GM12878 (cell line): ENCODE results near the gene ABHD3.

Experiments used
- CREB1 ChIP-seq: IDR thresholded peaks from 2 replicates; pipeline ENCODE4 v1.6.1; 2012; ENCODE audit warnings: low read depth, mild to moderate bottlenecking, inconsistent platforms
- CTCF ChIP-seq, 3 experiments: IDR thresholded peaks in 2 of 3; conservative IDR thresholded peaks in 1 of 3; 2 replicates each; pipeline ENCODE4 v1.5.1; 2011; ENCODE audit warnings: low read depth in 3 of 3, low read length in 3 of 3, mild to moderate bottlenecking in 3 of 3, control low read depth in 2 of 3, moderate library complexity in 2 of 3, inconsistent platforms in 1 of 3, mixed read lengths in 1 of 3; ENCODE audit not compliant: control insufficient read depth in 2 of 3, insufficient read depth in 1 of 3; ENCODE audit errors: extremely low read depth in 1 of 3
- FOS ChIP-seq: IDR thresholded peaks from 3 replicates; pipeline ENCODE4 v1.6.1; 2011; ENCODE audit warnings: borderline replicate concordance; ENCODE audit not compliant: insufficient read length; ENCODE audit errors: extremely low read depth
- IRF5 ChIP-seq: fragments of 450-650 bp; IDR thresholded peaks from 2 replicates; pipeline ENCODE4 v1.6.1; 2017; ENCODE audit warnings: borderline replicate concordance
- USF2 ChIP-seq: IDR thresholded peaks from 2 replicates; pipeline ENCODE4 v1.6.1; 2011; ENCODE audit warnings: low read depth, low read length, improper control_type of control experiment, borderline replicate concordance

- TF ChIP-seq CREB1, result no peak
- TF ChIP-seq CTCF (IDR thresholded peaks at IDR 0.05 in 2 of 3, conservative IDR thresholded peaks at IDR 0.05 in 1 of 3; ENCODE audit: control insufficient read depth in 2 of 3, extremely low read depth in 1 of 3, insufficient read depth in 1 of 3, low read depth in 3 of 3, low read length in 3 of 3), result no peak
- no peak for TF ChIP-seq FOS
- no peak for TF ChIP-seq USF2
- no peak for TF ChIP-seq IRF5
Measured at GRCh38 chr18:21702602-21703001, 2.0 kb downstream of the ABHD3 start.
